GM19452 (cell line): ENCODE measurements around the gene NANOS2.
"Not testable (repeated sequence)": the region's sequence is repeated elsewhere in the genome, so short reads cannot be mapped to it uniquely, and the experiment has no call there.

Experiments
- ATAC-seq: cut with Tn5 transposase; IDR thresholded peaks from one replicate; pipeline ENCODE4 v1.9.1; 2021; ENCODE audit not compliant: unreplicated experiment

Gene NANOS2

GRCh38 chr19:45878043-45878794 is 36.4 kb downstream of the NANOS2 start:
- ATAC-seq, result no peak

- ATAC-seq, result no peak
Observed at GRCh38 chr19:45876411-45877197, 38.0 kb downstream of the NANOS2 start.

- no peak for ATAC-seq
Observed at GRCh38 chr19:45876161-45876410, 38.5 kb downstream of the NANOS2 start.

- ATAC-seq, result no peak
Observed at GRCh38 chr19:45874620-45874966, 40.0 kb downstream of the NANOS2 start.

- no peak for ATAC-seq
Observed at GRCh38 chr19:45873219-45873772, 41.3 kb downstream of the NANOS2 start.

- ATAC-seq, result no peak
Observed at GRCh38 chr19:45872095-45872919, 42.3 kb downstream of the NANOS2 start.

GRCh38 chr19:45870798-45871197 is 43.8 kb downstream of the NANOS2 start:
- ATAC-seq, result no peak

GRCh38 chr19:45867241-45867640 is 47.3 kb downstream of the NANOS2 start:
- not testable (repeated sequence) for ATAC-seq

GRCh38 chr19:45866400-45867176 is 48.0 kb downstream of the NANOS2 start:
- no peak for ATAC-seq

GRCh38 chr19:45865269-45865948 is 49.2 kb downstream of the NANOS2 start:
- no peak for ATAC-seq

GRCh38 chr19:45864629-45865082 is 49.9 kb downstream of the NANOS2 start:
- no peak for ATAC-seq

- no peak for ATAC-seq
Observed at GRCh38 chr19:45863840-45864628, 50.5 kb downstream of the NANOS2 start, which contains the start of gene FOXA3. Gene FOXA3 (plus strand): TSS chr19:45864326. CDS start chr19:45864457, 131 bp downstream.

GRCh38 chr19:45863335-45863839 is 51.2 kb downstream of the NANOS2 start:
- ATAC-seq, result no peak
